HCT116 (cell line): ENCODE measurements around the gene SLAMF6.

Experiments used
- CTCF ChIP-seq, 3 experiments: fragments of 200-600 bp in 1 of 3; sonication (generic) in 1 of 3; IDR thresholded peaks in 2 of 3; conservative IDR thresholded peaks in 1 of 3; 2 replicates each; pipeline ENCODE4 v1.5.1; 2012 to 2017; ENCODE audit warnings: low read depth in 2 of 3, low read length in 2 of 3, antibody characterized with exemption in 1 of 3, borderline replicate concordance in 1 of 3, control low read depth in 1 of 3, mild to moderate bottlenecking in 1 of 3, mixed read lengths in 1 of 3, mixed run types in 1 of 3, moderate library complexity in 1 of 3; ENCODE audit not compliant: insufficient read depth in 1 of 3
- EGR1 ChIP-seq: IDR thresholded peaks from 2 replicates; pipeline ENCODE4 v1.6.1; 2012; ENCODE audit warnings: low read depth
- JUND ChIP-seq: IDR thresholded peaks from 2 replicates; pipeline ENCODE4 v1.6.1; 2012
- SP1 ChIP-seq: IDR thresholded peaks from 2 replicates; pipeline ENCODE4 v1.6.1; 2012; ENCODE audit warnings: low read depth
- ZNF274 ChIP-seq: fragments of 200-500 bp; sonication (Bioruptor generic); IDR thresholded peaks from 2 replicates; pipeline ENCODE4 v1.6.1; 2014; ENCODE audit warnings: mild to moderate bottlenecking, low read depth, low read length, inconsistent platforms
- TF ChIP-seq, protein P1 (sequence below): IDR thresholded peaks from 2 replicates; pipeline ENCODE4 v1.6.1; 2012; ENCODE audit warnings: low read depth
- TF ChIP-seq, protein P2 (sequence below): IDR thresholded peaks from 2 replicates; pipeline ENCODE4 v1.6.1; 2012

DNA sequence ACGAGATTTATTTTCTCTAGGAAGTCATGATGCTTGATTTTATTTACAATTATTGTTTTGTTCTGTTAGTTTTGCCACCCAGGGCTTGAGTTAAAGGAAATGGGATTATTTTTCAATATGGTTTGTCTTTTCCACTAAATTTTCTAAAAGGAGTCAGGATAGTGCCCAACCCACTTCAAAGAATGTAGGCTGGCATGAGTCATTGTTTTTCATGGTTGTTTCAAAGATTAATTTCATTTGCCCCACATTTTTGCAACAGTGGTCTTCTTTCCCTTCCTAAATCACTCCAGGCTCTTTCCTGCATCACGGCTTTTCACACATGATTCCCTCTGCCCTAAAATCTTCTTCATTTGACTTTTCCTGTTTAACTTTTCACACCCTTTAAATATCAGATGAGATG is 2.5 kb downstream of the SLAMF6 start:
- TF ChIP-seq EGR1 (no peak), ZNF274 (no peak), SP1 (no peak), CTCF (IDR thresholded peaks at IDR 0.05 in 2 of 3, conservative IDR thresholded peaks at IDR 0.05 in 1 of 3; ENCODE audit: borderline replicate concordance in 1 of 3, insufficient read depth in 1 of 3, low read depth in 2 of 3, low read length in 2 of 3) (no peak), JUND (no peak)
- TF ChIP-seq, protein P1, sequence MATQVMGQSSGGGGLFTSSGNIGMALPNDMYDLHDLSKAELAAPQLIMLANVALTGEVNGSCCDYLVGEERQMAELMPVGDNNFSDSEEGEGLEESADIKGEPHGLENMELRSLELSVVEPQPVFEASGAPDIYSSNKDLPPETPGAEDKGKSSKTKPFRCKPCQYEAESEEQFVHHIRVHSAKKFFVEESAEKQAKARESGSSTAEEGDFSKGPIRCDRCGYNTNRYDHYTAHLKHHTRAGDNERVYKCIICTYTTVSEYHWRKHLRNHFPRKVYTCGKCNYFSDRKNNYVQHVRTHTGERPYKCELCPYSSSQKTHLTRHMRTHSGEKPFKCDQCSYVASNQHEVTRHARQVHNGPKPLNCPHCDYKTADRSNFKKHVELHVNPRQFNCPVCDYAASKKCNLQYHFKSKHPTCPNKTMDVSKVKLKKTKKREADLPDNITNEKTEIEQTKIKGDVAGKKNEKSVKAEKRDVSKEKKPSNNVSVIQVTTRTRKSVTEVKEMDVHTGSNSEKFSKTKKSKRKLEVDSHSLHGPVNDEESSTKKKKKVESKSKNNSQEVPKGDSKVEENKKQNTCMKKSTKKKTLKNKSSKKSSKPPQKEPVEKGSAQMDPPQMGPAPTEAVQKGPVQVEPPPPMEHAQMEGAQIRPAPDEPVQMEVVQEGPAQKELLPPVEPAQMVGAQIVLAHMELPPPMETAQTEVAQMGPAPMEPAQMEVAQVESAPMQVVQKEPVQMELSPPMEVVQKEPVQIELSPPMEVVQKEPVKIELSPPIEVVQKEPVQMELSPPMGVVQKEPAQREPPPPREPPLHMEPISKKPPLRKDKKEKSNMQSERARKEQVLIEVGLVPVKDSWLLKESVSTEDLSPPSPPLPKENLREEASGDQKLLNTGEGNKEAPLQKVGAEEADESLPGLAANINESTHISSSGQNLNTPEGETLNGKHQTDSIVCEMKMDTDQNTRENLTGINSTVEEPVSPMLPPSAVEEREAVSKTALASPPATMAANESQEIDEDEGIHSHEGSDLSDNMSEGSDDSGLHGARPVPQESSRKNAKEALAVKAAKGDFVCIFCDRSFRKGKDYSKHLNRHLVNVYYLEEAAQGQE: no peak
- TF ChIP-seq, protein P2, sequence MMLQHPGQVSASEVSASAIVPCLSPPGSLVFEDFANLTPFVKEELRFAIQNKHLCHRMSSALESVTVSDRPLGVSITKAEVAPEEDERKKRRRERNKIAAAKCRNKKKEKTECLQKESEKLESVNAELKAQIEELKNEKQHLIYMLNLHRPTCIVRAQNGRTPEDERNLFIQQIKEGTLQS: no peak
